HL-60/S4 (cell line): ENCODE results near the gene PRUNE1.

Source experiments
- in situ Hi-C: fragments of 300-500 bp; cut with MboI; formaldehyde crosslinking; loops from 2 replicates; pipeline ENCODE4 v1.14.3; 2022; ENCODE audit warnings: low sequenced_read_pairs

Gene PRUNE1

GRCh38 chr1:151047925-151048644, 39.8 kb downstream of the PRUNE1 start:
- in situ Hi-C loops = no loop called here

DNA sequence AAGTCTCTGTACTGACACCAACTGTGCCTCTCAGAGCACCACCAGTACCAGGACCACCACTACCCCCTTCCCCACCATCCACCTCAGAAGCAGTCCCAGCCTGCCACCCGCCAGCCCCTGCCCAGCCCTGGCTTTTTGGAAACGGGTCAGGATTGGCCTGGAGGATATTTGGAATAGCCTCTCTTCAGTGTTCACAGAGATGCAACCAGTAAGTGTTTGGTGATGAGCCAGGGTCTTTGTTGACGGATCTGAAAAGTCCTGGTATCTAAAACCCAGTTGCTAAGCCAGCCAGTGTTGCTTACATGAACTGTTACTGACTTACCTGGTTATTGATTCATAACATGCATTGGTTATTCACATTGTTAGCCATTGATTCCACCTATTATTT, 40.4 kb downstream of the PRUNE1 start:
- in situ Hi-C loops = no loop called here

DNA sequence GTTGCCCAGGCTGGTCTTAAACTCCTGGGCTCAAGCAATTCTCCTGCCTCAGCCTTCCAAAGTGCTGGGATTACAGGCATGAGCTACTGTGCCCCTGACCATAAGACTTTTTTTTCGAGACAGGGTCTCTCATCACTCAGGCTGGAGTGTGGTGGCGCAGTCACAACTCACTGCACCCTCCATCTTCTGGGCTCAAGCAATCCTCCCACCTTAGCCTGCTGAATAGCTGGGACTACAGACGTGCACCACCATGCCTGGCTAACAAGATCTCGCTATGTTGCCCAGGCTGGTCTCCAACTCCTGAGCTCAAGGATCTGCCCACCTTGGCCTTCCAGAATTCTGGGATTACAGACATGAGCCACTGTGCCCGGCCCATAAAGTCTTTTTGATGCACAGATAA, 41.2 kb downstream of the PRUNE1 start:
- in situ Hi-C loops = no loop called here

GRCh38 chr1:151050051-151050688, 41.9 kb downstream of the PRUNE1 start:
- in situ Hi-C loops = no loop called here

DNA sequence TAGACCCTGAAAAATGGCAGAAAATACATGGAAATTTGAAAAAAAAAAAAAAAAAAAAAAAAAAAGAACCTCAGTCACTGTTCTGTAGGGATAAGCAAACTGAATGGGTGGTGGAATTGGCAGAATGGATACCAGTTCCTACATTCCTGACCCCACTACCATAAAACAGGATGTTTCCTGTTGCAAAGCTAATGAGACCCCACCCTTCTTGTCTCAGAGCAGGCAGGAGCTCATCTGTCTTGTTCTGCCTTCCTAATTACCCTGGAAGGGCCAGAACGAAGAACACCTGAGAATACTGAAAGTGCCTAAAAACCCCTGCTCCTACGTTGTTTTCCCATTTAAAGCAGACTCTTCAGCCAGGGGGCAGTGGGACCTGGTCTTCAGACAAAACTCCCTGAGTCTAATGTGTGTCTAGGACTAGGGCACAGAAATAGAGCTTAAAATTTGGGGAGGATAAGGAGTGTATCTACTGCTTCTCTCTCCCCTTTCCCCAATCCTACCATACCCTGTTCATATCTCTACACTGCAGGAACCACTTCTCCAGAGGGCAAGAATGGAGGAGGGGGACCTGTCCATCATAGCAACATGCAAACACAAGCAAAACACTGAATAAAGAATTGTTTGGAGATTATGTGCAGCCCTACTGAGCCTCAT, 43.2 kb downstream of the PRUNE1 start:
- in situ Hi-C loops = no loop called here

DNA sequence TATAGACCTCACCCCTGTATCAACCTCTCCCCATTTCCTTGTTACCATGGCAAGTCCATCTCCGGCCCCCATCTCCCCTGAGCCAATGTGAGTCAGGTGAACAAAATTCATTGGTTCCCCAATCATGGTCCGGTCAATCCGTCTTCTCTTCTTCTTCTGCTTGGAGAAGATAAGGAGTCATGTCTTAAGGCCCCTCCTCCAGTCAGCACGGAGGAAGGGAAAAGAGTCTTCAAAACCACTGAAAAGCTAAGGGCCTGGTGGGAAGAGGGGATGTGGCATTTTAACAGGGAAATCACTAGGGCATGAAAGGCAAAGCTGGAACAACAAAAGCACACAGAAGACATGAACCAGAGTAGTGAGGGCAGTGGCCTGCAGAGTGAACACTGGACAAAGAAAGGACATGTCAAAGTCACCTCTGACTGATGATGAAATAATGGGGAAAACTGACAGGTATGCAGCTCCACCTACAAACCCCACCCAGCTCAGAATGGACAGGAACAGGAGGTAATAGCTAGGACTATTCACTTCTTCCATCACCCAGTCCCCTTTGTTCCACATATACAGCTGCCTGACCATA, 46.8 kb downstream of the PRUNE1 start:
- in situ Hi-C loops = no loop called here

GRCh38 chr1:151055581-151055980, 47.3 kb downstream of the PRUNE1 start:
- in situ Hi-C loops = no loop called here

DNA sequence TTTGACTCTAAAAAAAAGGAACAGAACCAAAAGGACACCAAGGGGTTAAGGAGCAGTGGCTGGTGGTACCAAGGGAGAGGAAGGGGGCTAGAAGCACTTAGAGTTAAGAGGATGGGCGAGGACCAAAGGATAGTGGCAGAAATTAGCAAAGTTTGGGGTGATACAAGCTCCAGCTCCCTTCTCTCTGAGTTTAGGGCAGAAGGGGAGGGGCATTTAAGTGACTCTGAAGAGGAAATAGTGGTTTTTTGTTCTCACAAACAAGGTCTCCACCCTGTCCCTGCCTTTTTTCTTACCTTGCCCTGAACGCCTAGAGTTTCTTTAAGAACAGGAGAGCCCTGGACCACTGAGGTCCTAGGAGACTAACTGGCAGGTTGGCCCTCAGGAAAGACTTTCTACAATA, 47.9 kb downstream of the PRUNE1 start:
- in situ Hi-C loops = no loop called here

DNA sequence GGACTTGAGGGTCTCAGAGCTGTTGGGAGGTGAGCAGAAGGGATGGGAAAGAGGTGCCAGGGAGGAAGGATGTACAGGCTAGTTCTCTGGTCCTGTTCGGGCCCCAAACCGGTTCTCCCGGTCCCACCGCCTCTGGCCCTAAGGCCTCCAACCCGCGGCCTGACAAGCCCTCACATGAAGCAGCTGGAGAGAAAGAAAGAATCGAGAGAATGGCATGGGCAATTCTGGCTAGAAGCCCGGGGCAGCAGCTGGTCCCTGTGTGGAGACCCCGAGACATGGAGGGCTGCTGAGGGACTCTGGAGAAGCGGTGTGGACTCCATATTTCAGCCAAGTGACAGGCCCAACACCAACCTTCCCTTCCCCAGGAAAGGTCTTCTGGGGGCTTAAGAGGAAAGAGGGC, 50.4 kb downstream of the PRUNE1 start:
- in situ Hi-C loops = no loop called here

DNA sequence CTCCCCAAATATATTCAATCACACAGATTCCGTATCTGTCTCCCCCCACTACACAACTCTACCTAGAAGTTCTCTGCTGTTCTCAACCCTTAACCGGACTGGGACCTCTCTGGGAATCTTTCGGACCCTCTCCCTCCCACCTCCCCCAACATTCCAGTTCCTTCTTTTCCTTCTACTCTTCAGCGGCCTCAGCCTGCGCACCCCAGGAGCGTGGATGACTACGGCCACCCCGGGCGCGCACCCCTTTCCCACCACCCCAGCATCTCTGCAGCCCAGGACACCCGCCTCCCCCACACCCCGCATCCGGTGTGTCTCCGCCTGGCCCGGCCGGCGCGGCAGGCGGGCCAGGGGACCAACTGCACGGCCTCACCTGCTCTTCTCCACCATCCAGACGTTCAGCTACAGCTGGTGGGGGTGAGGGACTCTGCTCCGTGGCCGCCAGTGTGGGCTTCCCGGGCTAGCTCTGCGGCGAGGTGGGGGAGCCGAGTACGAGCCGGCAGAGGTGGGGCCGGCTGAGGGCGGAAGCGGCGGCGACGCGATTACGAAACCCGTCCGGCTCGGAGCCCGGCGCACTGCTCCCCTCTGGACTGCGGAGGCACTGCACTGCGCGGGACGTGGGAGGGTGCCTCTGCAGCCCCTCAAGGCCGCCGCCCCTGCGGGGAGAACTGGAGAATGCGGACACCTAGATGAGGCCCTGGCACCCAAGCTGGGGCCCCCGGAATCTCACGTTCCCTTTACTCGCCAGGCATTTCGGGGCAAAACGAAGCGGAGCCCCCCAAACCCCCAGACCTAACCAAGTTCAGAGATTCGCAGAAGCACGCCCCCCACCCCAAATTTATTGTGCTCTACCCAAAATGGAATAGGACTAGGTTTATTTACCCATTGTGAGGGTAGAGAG, 51.1 kb downstream of the PRUNE1 start, which contains the start of gene CDC42SE1:
CDC42SE1 (minus strand) TSS at position 514 of the 898 bp plus-strand sequence. CDS start 3,892 bp downstream, outside the sequence.
- in situ Hi-C loops = no loop called here

GRCh38 chr1:151060007-151060656, 51.9 kb downstream of the PRUNE1 start, which contains the start of gene MLLT11:
Gene MLLT11 (plus strand): TSS chr1:151060397. CDS start chr1:151067225, 6,828 bp downstream.
- in situ Hi-C loops = no loop called here

DNA sequence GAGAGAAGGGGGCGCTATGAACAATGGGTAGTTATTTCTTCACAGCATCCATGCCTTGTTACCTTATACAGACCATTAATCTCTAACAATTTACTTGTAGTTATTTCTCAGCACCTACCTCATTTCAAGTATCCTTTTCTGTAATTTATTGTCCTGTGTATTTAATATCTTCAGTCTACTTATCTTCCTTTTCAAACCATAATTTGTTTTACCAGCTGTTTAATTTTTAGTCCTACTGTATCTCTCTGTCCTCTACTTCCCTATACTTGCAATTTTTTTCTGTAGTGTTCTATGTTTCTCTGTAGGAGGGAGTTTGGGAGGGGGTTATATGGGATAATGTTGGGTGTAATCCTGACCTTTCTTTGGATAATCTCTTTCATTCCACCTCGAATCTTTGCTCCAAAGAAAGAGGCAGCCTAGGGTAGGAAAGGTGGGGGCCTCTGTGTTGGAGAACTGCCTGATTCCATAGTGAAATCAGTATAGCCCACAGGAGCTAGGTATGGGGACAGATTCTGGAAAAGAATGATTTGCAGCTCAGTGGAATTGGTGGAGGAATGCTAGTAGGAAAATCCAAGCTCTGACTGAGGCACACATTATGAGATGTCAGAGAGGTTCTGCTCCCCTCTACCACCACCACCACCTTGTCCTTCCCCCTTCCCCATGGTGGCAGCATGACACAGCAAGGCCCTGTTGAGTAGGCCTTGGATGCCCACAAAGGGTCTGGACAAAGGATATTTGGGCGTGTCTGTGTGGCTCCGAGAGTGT, 52.6 kb downstream of the PRUNE1 start:
- in situ Hi-C loops = no loop called here

DNA sequence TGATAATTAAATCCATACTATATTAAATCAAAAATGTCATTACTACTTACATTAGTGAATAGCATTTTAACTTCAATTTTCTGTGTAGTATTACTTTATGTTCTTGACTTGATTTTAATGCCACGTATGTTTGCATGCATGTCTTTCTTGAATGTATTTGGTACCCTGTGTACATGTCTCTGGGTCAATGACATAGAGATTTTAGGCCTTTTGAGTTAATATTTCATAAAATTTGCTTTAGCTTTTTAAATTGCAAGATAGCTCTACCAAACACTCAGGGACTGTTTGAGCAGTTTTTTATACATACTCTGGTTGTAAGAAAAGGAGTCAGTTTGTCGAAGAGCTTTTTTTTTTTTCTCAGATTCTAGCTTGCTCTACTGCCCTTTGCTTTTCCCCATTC, 53.5 kb downstream of the PRUNE1 start:
- in situ Hi-C loops = no loop called here

GRCh38 chr1:151062741-151063371, 54.6 kb downstream of the PRUNE1 start:
- in situ Hi-C loops = no loop called here

GRCh38 chr1:151065089-151065645, 56.9 kb downstream of the PRUNE1 start:
- in situ Hi-C loops = no loop called here

DNA sequence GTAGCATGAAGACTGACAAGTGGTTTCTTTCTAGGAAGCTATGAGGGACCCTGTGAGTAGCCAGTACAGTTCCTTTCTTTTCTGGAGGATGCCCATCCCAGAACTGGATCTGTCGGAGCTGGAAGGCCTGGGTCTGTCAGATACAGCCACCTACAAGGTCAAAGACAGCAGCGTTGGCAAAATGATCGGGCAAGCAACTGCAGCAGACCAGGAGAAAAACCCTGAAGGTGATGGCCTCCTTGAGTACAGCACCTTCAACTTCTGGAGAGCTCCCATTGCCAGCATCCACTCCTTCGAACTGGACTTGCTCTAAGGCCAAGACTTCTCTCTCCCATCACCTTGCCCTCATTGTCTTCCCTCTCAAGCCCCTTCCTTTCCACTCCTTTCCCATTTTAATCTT, 58.9 kb downstream of the PRUNE1 start:
- in situ Hi-C loops = no loop called here

- in situ Hi-C loops = no loop called here
These were observed 60.8 kb downstream of the PRUNE1 start for GRCh38 chr1:151069103-151069486.

- in situ Hi-C loops = no loop called here
These were observed 62.4 kb downstream of the PRUNE1 start, which contains the start of gene GABPB2 for GRCh38 chr1:151070474-151071276. Gene GABPB2 (plus strand): TSS chr1:151070761. CDS start chr1:151088190, 17,429 bp downstream.
